ENCODE data around the gene CPED1.

GRCh38 chr7:121300685-121301420, 312.3 kb downstream of the CPED1 start:
- TF ChIP-seq CTCF (IDR thresholded peaks at IDR 0.05): no peak
- no peak for TF ChIP-seq POLR2AphosphoS5 (IDR thresholded peaks at IDR 0.05; ENCODE audit: low read depth, low read length)
- no peak for TF ChIP-seq TCF7L2 (IDR thresholded peaks at IDR 0.05; ENCODE audit: low read depth, low read length)
